Activated CD4-positive, alpha-beta T cell treated with anti-CD3 and anti-CD28 coated beads for 36 hours (primary cell): ENCODE results near the gene TMCO1. TPM values are rescaled to one million over a fixed set of nuclear protein-coding genes. Genes with fewer than 3 reads are reported as not detected.
A peak's percentile ranks its signal among the peaks of the same experiment; 100 is the strongest.
"Not testable (repeated sequence)": the region's sequence is repeated elsewhere in the genome, so short reads cannot be mapped to it uniquely, and the experiment has no call there.

Source experiments
- ATAC-seq: fragments of 200-7000 bp; cut with Tn5 transposase; one replicate; pipeline ENCODE4 v1.10.0; 2021; ENCODE audit warnings: mild to moderate bottlenecking, moderate library complexity
- CTCF ChIA-PET: fragments of 350-600 bp; sonication (Branson Sonifier 250); formaldehyde crosslinking; loops from one replicate; lab custom pipeline; 2021; ENCODE audit warnings: antibody characterized with exemption; lab: Charles Lee
- POLR2A ChIA-PET: fragments of 350-600 bp; sonication (Branson Sonifier 250); formaldehyde crosslinking; loops from one replicate; lab custom pipeline; 2021; ENCODE audit warnings: antibody characterized with exemption, inconsistent platforms; lab: Charles Lee
- DNase-seq: peaks from one replicate; pipeline ENCODE4 v3.0.0-alpha.2; 2020
- H3K27ac Mint-ChIP-seq: one replicate; pipeline ENCODE4 v1.8.0; 2021; ENCODE audit warnings: mixed read lengths
- H3K27me3 Mint-ChIP-seq: one replicate; pipeline ENCODE4 v1.8.0; 2021; ENCODE audit warnings: mixed read lengths
- H3K36me3 Mint-ChIP-seq: one replicate; pipeline ENCODE4 v1.8.0; 2021; ENCODE audit warnings: low read depth, mixed read lengths
- H3K4me1 Mint-ChIP-seq: one replicate; pipeline ENCODE4 v1.8.0; 2021; ENCODE audit warnings: mixed read lengths
- H3K4me3 Mint-ChIP-seq: one replicate; pipeline ENCODE4 v1.8.0; 2021; ENCODE audit warnings: mild to moderate bottlenecking, moderate library complexity, mixed read lengths
- H3K9me3 Mint-ChIP-seq: one replicate; pipeline ENCODE4 v1.8.0; 2021; ENCODE audit warnings: low read depth, mixed read lengths
- intact Hi-C, 2 experiments: fragments of 100-400 bp; cut with DNase I in 1 of 2; cut with micrococcal nuclease in 1 of 2; formaldehyde crosslinking; loops; one replicate each; pipeline versions ENCODE4 v1.14.2 to v1.15.1; 2022 to 2024; cut with DNase I, micrococcal nuclease
- total RNA-seq, 2 experiments: library from RNA; stranded (reverse); gene quantifications; one replicate each; pipeline ENCODE4 v1.2.3, GENCODE V29; 2021

TMCO1 gene
- total RNA-seq, 2 experiments from 2014 or later, result 57.7 to 70.5 TPM

- H3K27ac Mint-ChIP-seq, result peak overlapping the region; percentile 89
- peak overlapping the region; percentile 4 for H3K4me3 Mint-ChIP-seq
- POLR2A ChIA-PET, result interaction anchor here (1.4 kb wide), 1 partner anchor 12 kb away, joined by 8 read pairs; the partner anchor contains the start of gene ALDH9A1
- CTCF ChIA-PET, result interaction anchor here (0.7 to 1.9 kb wide), 7 partner anchors 9 to 84 kb away, joined by 3 to 7 read pairs (median 4); partner anchors contain the start of genes ALDH9A1 and TMCO1
- H3K36me3 Mint-ChIP-seq, result peaks cover 61% of the 10 kb centered on the region
- ATAC-seq, result peak; percentile 79
- no peak for DNase-seq
- no peaks in the 10 kb centered on the region for H3K27me3 Mint-ChIP-seq
- peaks cover 6% of the 10 kb centered on the region for H3K9me3 Mint-ChIP-seq
- H3K4me1 Mint-ChIP-seq, result peaks cover 41% of the 10 kb centered on the region
- intact Hi-C loops, result no loop called here
These were observed 82.3 kb downstream of the TMCO1 start for GRCh38 chr1:165686121-165686970.

DNA sequence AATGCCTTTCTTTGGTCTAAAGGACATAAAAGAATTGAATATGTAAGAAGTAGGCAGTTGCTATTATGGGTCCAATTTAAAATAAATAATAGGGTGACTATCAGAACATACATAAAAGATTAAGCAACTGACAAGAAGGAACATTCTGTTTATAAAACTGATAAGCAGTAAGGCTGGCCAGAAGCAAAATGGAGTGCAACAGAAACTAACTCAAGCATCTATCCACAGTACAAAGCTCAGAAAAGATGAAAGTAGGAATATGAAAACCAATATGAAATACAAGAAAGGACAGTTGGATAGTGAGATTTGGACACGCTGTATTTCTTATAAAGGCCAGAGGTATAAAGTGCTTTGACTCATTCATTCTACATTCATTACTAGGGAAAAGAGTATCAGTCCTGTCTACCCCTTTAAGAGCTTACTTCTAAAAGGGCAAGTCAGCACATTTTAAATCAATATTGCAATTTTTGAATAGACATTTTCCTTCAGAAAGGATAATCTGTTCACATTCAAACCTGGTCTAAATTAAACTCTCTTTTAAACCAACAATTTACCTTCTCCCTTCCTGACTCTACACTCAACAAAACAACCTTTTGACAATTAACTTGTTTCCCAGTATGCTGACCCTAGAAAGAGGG, 84.7 kb downstream of the TMCO1 start:
- Mint-ChIP-seq H3K27ac (no peak overlapping the region), H3K4me3 (no peak overlapping the region), H3K36me3 (peaks cover 69% of the 10 kb centered on the region), H3K9me3 (peaks cover 6% of the 10 kb centered on the region), H3K4me1 (peaks cover 42% of the 10 kb centered on the region), H3K27me3 (no peaks in the 10 kb centered on the region)
- intact Hi-C loops, result no loop called here
- ChIA-PET CTCF (interaction anchor here (0.6 to 1.6 kb wide), 4 partner anchors 14 to 46 kb away, joined by 3 to 5 read pairs (median 3); partner anchors contain the start of gene ALDH9A1), POLR2A (no interaction called here)
- DNase-seq (no peak), ATAC-seq (no peak)

DNA sequence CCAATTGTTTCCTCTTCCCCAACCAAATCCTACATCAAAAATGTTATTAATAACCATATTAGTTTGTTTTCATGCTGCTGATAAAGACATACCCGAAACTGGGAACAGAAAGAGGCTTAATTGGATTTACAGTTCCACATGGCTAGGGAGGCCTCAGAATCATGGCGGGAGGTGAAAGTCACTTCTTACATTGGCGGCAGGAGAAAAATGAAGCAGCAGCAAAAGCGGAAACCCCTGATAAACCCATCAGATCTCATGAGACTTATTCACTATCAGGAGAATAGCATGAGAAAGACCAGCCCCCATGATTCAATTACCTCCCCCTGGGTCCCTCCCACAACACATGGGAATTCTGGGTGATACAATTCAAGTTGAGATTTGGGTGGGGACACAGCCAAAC, 87.9 kb downstream of the TMCO1 start:
- H3K27ac Mint-ChIP-seq, ATAC-seq, H3K27me3 Mint-ChIP-seq, H3K4me3 Mint-ChIP-seq, CTCF ChIA-PET, DNase-seq, H3K9me3 Mint-ChIP-seq: not testable (repeated sequence)
- POLR2A ChIA-PET, result interaction anchor here (0.6 kb wide), 1 partner anchor 14 kb away, joined by 3 read pairs; no protein-coding TSS in a partner anchor
- Mint-ChIP-seq H3K36me3 (peaks cover 58% of the 10 kb centered on the region), H3K4me1 (peaks cover 28% of the 10 kb centered on the region)
- intact Hi-C loops, result loop anchor here in 1 of 2 experiments (2.0 kb wide), 1 partner anchor 18 kb away; no protein-coding TSS in a partner anchor

- H3K9me3 Mint-ChIP-seq, result no peaks in the 10 kb centered on the region
- no peak overlapping the region for H3K4me3 Mint-ChIP-seq
- intact Hi-C loops, result loop anchor here in 1 of 2 experiments (2.0 kb wide), 1 partner anchor 18 kb away; no protein-coding TSS in a partner anchor
- peaks cover 24% of the 10 kb centered on the region for H3K4me1 Mint-ChIP-seq
- H3K27me3 Mint-ChIP-seq, result no peaks in the 10 kb centered on the region
- ChIA-PET CTCF (no interaction called here), POLR2A (no interaction called here)
- H3K27ac Mint-ChIP-seq, result no peak overlapping the region
- ATAC-seq (no peak), DNase-seq (no peak)
- H3K36me3 Mint-ChIP-seq, result peaks cover 55% of the 10 kb centered on the region
These were observed 88.4 kb downstream of the TMCO1 start for GRCh38 chr1:165680303-165680702.

GRCh38 chr1:165679282-165680036, 89.2 kb downstream of the TMCO1 start:
- Mint-ChIP-seq H3K4me3 (no peak overlapping the region), H3K36me3 (peaks cover 54% of the 10 kb centered on the region), H3K9me3 (no peaks in the 10 kb centered on the region), H3K27me3 (no peaks in the 10 kb centered on the region), H3K27ac (peak overlapping the region; percentile 14), H3K4me1 (peaks cover 21% of the 10 kb centered on the region)
- DNase-seq (no peak), ATAC-seq (no peak)
- intact Hi-C loops, result loop anchor here (2.0 to 5.0 kb wide), 2 partner anchors 17 to 82 kb away; no protein-coding TSS in a partner anchor
- CTCF ChIA-PET, result interaction anchor here (1.2 kb wide), 1 partner anchor 78 kb away, joined by 4 read pairs; no protein-coding TSS in a partner anchor
- POLR2A ChIA-PET, result no interaction called here

GRCh38 chr1:165678509-165678908, 90.2 kb downstream of the TMCO1 start:
- Mint-ChIP-seq H3K27ac (peak overlapping the region; percentile 52), H3K36me3 (peaks cover 52% of the 10 kb centered on the region), H3K9me3 (no peaks in the 10 kb centered on the region), H3K27me3 (no peaks in the 10 kb centered on the region), H3K4me1 (peaks cover 16% of the 10 kb centered on the region), H3K4me3 (no peak overlapping the region)
- ChIA-PET CTCF (interaction anchor here (1.2 kb wide), 1 partner anchor 77 kb away, joined by 4 read pairs; no protein-coding TSS in a partner anchor), POLR2A (no interaction called here)
- intact Hi-C loops, result loop anchor here in 1 of 2 experiments (5.0 kb wide), 1 partner anchor 81 kb away; no protein-coding TSS in a partner anchor
- ATAC-seq, result peak; percentile 66
- no peak for DNase-seq

Other genes starting within 250 kb of the TMCO1 start
- gene LRRC52, start 224.9 kb downstream of the TMCO1 start, total RNA-seq, result not detected
- gene MGST3, start 137.6 kb downstream of the TMCO1 start, total RNA-seq, result 10 to 100 TPM; 49.1 to 52.1 TPM
- 10 to 100 TPM; 29.0 to 37.6 TPM for gene ALDH9A1, start 70.3 kb downstream of the TMCO1 start, total RNA-seq
- gene UCK2, start 58.7 kb upstream of the TMCO1 start, total RNA-seq, result 10 to 100 TPM; 69.4 to 81.5 TPM